Stimulated activated CD4-positive, alpha-beta T cell treated with anti-CD3 and anti-CD28 coated beads, TNF-alpha, amount 100 ng/mL, for 4 hours (primary cell): ENCODE results near the gene ADH1C.

Source experiments
- DNase-seq, 3 experiments: peaks; one replicate each; pipeline ENCODE4 v3.0.0-alpha.2; 2020; ENCODE audit warnings: low read depth in 3 of 3

Gene ADH1C

GRCh38 chr4:99301376-99302164, 51.0 kb downstream of the ADH1C start:
- DNase-seq, result no peak

DNA sequence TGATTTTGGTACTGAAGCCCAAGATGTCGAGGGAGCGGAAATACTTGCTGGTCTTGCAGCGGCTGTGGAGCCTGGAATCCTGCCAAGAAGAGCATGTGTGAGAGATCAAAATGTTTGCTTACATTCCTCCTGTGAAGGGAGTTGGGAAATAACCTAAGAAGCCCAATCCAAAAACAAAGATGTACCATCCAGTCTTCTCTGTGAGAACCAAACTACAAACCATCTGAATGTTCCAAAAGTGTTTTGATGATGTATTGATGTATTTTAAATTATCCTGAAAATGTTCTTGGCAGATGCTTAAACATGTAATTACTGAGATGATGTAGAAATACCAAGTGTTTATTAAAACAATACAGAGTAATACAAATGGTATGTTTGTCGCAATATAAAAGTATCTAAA, 51.6 kb downstream of the ADH1C start:
- DNase-seq, result no peak

- no peak for DNase-seq
Observed at GRCh38 chr4:99293357-99293756, 59.2 kb downstream of the ADH1C start.

DNA sequence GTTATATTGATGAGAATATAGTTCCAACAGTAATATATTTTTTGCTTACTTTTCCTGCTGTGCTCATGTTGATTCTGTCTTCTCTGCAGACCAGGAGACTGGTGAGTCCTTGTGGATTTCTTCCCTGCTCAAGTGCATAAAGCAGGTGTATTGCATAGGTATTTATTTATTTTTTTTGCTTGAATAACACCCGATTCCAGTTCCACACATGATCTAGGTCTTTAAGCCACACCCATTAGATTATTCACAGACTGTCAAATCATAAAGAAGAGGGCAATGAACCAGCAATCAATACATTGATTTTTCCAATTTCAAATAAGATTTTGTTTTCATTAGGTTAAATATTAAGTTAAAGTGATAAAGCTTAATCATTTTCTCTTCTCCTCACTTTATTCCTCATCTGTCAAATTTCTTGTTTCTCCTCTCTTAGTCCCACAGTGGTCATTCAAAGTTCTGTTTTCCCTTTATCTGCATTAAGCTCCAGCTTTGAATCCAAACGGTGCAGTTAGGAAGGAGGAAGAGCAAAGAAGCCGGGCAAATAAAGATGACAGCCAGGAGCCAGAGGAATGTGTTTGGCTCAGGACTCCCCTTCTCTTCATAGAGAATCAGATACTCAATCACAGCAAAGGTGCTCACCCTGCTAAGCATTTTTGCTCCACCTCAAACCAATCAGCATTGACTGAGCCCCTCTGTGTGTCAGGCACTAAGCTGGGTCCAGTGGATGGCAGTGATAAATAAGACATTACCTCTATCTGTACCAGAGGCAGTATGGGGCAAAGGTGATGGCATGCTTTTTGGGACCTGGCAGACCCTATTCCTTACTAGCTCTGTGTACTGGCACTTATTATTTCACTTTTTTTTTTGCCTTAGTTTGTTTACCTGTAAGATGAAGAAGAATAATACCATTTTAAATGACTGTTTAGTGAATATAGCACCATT, 61.4 kb downstream of the ADH1C start, which contains the start of gene ADH1A:
TSS of gene ADH1A (minus strand) at position 138 of the 939 bp plus-strand sequence. CDS start at position 67, 71 bp downstream.
- no peak for DNase-seq
